Measurements from ENCODE around the gene SBK1. TPM values are rescaled to one million over a fixed set of nuclear protein-coding genes. Genes with fewer than 3 reads are reported as not detected.

SBK1 gene
- total RNA-seq, 1 donor from 2014 or later = 1.9 TPM

DNA sequence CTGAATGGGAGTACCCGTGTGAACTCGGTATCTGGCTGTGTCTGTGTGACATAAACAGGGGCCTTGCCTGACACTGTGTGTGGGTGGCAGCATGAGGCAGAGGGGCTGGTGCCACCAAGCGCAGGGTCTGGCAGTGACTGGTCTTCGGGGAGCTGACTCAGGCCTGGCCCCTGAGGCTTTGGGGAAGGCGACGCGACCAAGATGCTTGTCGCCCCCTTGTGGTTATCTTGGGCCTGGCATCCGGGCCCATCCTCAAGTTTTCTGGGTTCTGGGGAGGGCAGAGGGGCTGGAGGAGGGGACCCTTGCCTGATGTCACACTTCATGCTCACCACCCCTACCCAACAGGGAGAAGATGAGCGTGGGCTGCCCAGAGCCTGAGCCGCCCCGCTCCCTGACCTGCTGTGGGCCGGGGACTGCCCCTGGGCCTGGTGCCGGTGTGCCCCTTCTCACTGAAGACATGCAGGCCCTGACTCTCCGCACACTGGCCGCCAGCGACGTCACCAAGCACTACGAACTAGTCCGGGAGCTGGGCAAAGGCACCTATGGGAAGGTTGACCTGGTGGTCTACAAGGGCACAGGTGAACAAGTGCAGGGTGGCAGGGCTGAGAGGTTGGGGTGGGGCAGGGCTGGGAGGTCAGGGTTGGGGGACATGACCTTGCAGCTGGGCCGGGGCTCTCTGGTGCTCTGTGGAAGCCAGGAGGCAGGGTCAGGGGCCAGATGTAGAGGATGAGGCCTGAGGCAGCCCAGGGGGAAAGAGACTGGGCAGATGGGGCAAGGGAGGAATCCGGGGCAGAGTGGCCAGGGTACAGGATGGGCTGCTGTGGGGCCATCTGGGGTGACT lies 24.9 kb downstream of the SBK1 start:
- Histone ChIP-seq H3K4me1 (no peaks in the 10 kb centered on the region), H3K27ac (no peak overlapping the region), H3K9me3 (no peaks in the 10 kb centered on the region), H3K4me3 (no peak overlapping the region), H3K27me3 (no peaks in the 10 kb centered on the region), H3K36me3 (no peaks in the 10 kb centered on the region)
- DNase-seq = peak; percentile 80
- intact Hi-C loops (cut with DNase I) = loop anchor here (5.0 kb wide), 1 partner anchor 40 kb away; no protein-coding TSS in a partner anchor
- TF ChIP-seq, protein P1, sequence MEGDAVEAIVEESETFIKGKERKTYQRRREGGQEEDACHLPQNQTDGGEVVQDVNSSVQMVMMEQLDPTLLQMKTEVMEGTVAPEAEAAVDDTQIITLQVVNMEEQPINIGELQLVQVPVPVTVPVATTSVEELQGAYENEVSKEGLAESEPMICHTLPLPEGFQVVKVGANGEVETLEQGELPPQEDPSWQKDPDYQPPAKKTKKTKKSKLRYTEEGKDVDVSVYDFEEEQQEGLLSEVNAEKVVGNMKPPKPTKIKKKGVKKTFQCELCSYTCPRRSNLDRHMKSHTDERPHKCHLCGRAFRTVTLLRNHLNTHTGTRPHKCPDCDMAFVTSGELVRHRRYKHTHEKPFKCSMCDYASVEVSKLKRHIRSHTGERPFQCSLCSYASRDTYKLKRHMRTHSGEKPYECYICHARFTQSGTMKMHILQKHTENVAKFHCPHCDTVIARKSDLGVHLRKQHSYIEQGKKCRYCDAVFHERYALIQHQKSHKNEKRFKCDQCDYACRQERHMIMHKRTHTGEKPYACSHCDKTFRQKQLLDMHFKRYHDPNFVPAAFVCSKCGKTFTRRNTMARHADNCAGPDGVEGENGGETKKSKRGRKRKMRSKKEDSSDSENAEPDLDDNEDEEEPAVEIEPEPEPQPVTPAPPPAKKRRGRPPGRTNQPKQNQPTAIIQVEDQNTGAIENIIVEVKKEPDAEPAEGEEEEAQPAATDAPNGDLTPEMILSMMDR (IDR thresholded peaks at IDR 0.05) = peak; percentile 87
- peak; percentile 79 for ATAC-seq

DNA sequence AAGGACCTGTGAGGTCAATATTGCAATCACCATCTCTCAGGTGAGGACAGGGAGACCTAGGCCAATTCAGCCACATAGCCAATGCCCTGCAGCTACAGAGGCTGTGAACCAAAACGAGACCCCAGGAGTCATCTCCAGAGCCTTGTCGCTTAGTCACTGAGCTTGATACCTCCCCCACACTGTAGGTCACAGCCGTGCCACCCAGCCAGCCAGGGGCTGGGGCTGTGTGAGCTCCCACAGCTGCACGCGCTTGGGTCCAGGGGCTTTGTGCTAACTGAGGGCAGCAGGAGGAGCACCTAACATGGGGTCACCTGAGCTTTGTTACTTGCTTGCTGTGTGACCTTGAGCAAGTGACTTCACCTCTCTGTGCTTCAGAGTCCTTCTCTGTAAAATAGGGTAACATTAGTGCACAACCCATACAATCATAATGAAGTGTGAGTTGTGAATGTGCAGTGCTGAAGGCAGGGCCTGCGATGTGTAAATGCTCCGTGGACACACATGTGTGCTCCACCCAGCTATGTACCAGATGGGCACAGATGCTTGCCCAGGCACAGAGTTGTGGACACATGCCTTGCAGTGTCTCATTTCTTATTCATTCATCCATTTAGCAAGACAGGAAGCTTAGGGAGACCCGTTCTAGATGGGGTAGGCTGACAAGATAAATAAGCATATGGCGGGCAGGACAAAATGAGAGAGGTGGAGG lies 25.9 kb downstream of the SBK1 start:
- intact Hi-C loops (cut with DNase I) = loop anchor here (5.0 kb wide), 1 partner anchor 41 kb away; no protein-coding TSS in a partner anchor
- no peaks in the 10 kb centered on the region for H3K4me1 ChIP-seq
- H3K27ac ChIP-seq = no peak overlapping the region
- no peak for ATAC-seq
- H3K4me3 ChIP-seq = no peak overlapping the region
- H3K27me3 ChIP-seq = no peaks in the 10 kb centered on the region
- DNase-seq = no peak
- TF ChIP-seq, protein P1 (IDR thresholded peaks at IDR 0.05) = no peak
- no peaks in the 10 kb centered on the region for H3K9me3 ChIP-seq
- no peaks in the 10 kb centered on the region for H3K36me3 ChIP-seq

DNA sequence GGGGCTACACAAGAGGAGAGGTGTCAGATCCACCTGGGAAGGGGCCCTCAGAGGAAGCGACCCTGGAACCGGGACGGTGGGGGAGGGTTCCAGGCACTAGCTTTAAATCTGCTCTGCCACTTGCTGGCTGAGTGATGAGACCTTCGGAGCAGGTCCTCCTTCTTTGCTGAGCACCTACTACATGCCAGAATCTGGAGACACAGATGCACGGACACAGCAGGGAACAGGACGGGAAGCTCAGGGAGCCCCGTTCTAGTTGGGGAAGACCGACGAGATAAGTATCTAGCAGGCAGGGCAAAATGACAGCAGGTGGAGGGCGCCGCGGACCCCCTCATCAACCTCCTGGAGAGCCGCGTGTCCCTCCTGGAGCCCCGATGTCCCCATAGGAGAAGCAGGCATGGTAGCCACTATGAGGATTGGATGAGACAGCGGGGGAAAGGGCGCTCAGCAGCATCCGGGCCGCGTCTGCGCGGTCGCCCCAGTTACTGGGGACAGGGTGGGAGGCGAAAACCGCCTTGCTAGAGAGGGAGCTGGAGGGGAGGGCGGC lies 27.2 kb downstream of the SBK1 start:
- TF ChIP-seq, protein P1 (IDR thresholded peaks at IDR 0.05) = no peak
- intact Hi-C loops (cut with DNase I) = loop anchor here (5.0 kb wide), 1 partner anchor 42 kb away; no protein-coding TSS in a partner anchor
- ATAC-seq = no peak

DNA sequence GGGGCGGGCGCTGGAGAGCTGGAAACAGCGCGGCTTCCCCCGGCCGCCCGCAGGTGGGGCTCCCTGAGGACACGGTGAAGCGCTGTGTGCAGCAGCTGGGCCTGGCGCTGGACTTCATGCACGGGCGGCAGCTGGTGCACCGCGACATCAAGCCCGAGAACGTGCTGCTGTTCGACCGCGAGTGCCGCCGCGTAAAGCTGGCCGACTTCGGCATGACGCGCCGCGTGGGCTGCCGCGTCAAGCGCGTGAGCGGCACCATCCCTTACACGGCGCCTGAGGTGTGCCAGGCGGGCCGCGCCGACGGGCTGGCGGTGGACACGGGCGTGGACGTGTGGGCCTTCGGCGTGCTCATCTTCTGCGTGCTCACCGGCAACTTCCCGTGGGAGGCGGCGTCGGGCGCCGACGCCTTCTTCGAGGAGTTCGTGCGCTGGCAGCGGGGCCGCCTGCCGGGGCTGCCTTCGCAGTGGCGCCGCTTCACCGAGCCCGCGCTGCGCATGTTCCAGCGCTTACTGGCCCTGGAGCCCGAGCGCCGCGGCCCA lies 27.8 kb downstream of the SBK1 start:
- Histone ChIP-seq H3K36me3 (no peaks in the 10 kb centered on the region), H3K27ac (no peak overlapping the region), H3K4me1 (no peaks in the 10 kb centered on the region), H3K9me3 (no peaks in the 10 kb centered on the region), H3K27me3 (no peaks in the 10 kb centered on the region), H3K4me3 (no peak overlapping the region)
- intact Hi-C loops (cut with DNase I) = no loop called here
- DNase-seq (no peak), ATAC-seq (no peak)
- TF ChIP-seq, protein P1 (IDR thresholded peaks at IDR 0.05) = no peak

More for the DNA sequence above, 27.2 kb downstream of the SBK1 start:
- Histone ChIP-seq H3K36me3 (no peaks in the 10 kb centered on the region), H3K27me3 (no peaks in the 10 kb centered on the region), H3K9me3 (no peaks in the 10 kb centered on the region), H3K4me3 (no peak overlapping the region), H3K27ac (no peak overlapping the region), H3K4me1 (no peaks in the 10 kb centered on the region)
- no peak for DNase-seq

DNA sequence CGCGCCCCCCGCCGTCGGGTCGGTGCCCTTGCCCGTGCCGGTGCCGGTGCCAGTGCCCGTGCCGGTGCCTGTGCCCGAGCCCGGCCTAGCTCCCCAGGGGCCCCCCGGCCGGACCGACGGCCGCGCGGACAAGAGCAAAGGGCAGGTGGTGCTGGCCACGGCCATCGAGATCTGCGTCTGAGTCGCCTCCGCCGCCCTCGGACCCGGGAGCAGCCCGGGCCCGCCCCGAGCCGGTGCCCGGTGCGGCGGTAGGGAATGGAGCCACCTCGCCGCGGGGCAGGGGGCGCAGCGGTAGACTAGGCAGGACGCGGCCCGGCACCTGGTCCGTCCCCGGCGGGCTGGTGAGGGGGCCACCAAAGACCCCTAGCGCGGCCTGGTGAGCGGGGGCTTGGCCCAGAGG lies 28.4 kb downstream of the SBK1 start:
- H3K4me1 ChIP-seq = no peaks in the 10 kb centered on the region
- H3K9me3 ChIP-seq = no peaks in the 10 kb centered on the region
- H3K36me3 ChIP-seq = no peaks in the 10 kb centered on the region
- TF ChIP-seq, protein P1 (IDR thresholded peaks at IDR 0.05) = no peak
- ATAC-seq = no peak
- no peak overlapping the region for H3K27ac ChIP-seq
- no peak for DNase-seq
- no peak overlapping the region for H3K4me3 ChIP-seq
- no peaks in the 10 kb centered on the region for H3K27me3 ChIP-seq
- intact Hi-C loops (cut with DNase I) = no loop called here

Measured in upper lobe of right lung (tissue), 1 donor.